Measurements from ENCODE around the gene MYO15B.

MYO15B gene

DNA sequence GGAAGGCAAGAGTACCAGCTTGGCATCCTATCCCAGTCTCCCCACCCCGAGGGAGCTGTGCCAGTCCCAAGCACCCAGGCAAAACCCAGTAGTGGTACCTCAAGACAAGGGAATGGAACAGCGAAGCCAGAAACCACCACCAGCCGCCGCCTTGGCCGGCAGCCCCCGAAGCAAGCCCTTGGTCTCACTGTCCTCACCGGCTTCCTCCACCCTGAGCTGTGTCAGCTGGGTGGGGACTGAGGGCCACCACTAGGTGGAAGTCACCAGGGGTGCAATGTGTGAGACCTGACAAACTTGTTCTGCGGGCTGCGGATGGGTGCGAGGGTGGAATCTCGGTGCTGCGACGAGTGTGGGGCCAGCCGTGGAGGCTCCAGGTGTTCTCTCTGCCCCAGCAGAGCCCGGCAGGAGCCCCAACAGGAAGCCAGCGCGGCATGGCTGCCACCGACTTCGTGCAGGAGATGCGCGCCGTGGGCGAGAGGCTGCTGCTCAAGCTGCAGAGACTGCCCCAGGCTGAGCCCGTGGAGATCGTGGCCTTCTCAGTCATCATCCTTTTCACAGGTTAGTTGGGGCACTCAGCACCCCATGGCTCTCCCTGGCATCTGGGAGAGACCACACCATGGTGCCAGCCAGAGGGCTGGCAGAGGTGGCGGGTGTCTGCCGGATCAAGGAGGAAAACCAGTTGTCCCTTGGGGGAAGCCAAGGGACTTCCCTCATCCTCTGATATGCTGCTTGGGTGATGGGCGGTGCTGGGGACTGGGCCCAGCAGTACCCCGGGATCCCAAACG, 52.4 kb downstream of the MYO15B start:
- Histone ChIP-seq H3K4me2 (ENCODE audit: low read depth, low read length) (no peak overlapping the region), H3K27ac (ENCODE audit: low read length) (no peak overlapping the region), H3F3A (ENCODE audit: insufficient read depth, low read length) (peaks cover 13% of the 10 kb centered on the region), H3K9ac (ENCODE audit: low read length) (no peak overlapping the region), H3K4me3 (ENCODE audit: low read length) (no peak overlapping the region), H3K27me3 (replicated peaks; ENCODE audit: insufficient read depth, low read length) (no peaks in the 10 kb centered on the region), H3K9me3 (replicated peaks; ENCODE audit: insufficient read depth, low read length) (no peaks in the 10 kb centered on the region), H3K36me3 (replicated peaks; ENCODE audit: insufficient read depth, low read length) (no peaks in the 10 kb centered on the region), H3K79me2 (ENCODE audit: low read length) (peaks cover 18% of the 10 kb centered on the region; the same call in 1 of the 2 replicates), H3K9me2 (replicated peaks; ENCODE audit: insufficient read depth, low read length) (no peaks in the 10 kb centered on the region), H3K4me1 (ENCODE audit: low read length) (peaks cover 32% of the 10 kb centered on the region), H2AFZ (ENCODE audit: low read length) (no peak overlapping the region), H4K20me1 (ENCODE audit: insufficient read depth, low read length) (no peaks in the 10 kb centered on the region)
- no peak for DNase-seq
- TF ChIP-seq EZH2 (optimal IDR thresholded peaks at IDR 0.05; ENCODE audit: low read depth, low read length) (no peak), EZH2phosphoT487 (IDR thresholded peaks at IDR 0.05; ENCODE audit: low read length) (no peak), CTCF (IDR thresholded peaks at IDR 0.05; ENCODE audit: low read length) (no peak)

GRCh38 chr17:75640556-75641119, 53.0 kb downstream of the MYO15B start:
- TF ChIP-seq EZH2phosphoT487 (IDR thresholded peaks at IDR 0.05; ENCODE audit: low read length) (no peak), CTCF (IDR thresholded peaks at IDR 0.05; ENCODE audit: low read length) (no peak), EZH2 (optimal IDR thresholded peaks at IDR 0.05; ENCODE audit: low read depth, low read length) (no peak)
- no peak overlapping the region for H3K27ac ChIP-seq (ENCODE audit: low read length)
- H2AFZ ChIP-seq (ENCODE audit: low read length), result no peak overlapping the region
- no peak overlapping the region for H3K9ac ChIP-seq (ENCODE audit: low read length)
- no peaks in the 10 kb centered on the region for H3K36me3 ChIP-seq (replicated peaks; ENCODE audit: insufficient read depth, low read length)
- H3K9me3 ChIP-seq (replicated peaks; ENCODE audit: insufficient read depth, low read length), result no peaks in the 10 kb centered on the region
- no peaks in the 10 kb centered on the region for H3K27me3 ChIP-seq (replicated peaks; ENCODE audit: insufficient read depth, low read length)
- DNase-seq, result no peak
- no peak overlapping the region for H3K4me2 ChIP-seq (ENCODE audit: low read depth, low read length)
- H3K4me3 ChIP-seq (ENCODE audit: low read length), result no peak overlapping the region
- no peaks in the 10 kb centered on the region for H3K9me2 ChIP-seq (replicated peaks; ENCODE audit: insufficient read depth, low read length)
- H3K4me1 ChIP-seq (ENCODE audit: low read length), result peaks cover 37% of the 10 kb centered on the region
- no peaks in the 10 kb centered on the region for H4K20me1 ChIP-seq (ENCODE audit: insufficient read depth, low read length)
- peaks cover 20% of the 10 kb centered on the region for H3F3A ChIP-seq (ENCODE audit: insufficient read depth, low read length)
- H3K79me2 ChIP-seq (ENCODE audit: low read length), result peaks cover 18% of the 10 kb centered on the region; the same call in 1 of the 2 replicates

GRCh38 chr17:75641343-75641742, 53.7 kb downstream of the MYO15B start:
- H3K36me3 ChIP-seq (replicated peaks; ENCODE audit: insufficient read depth, low read length), result no peaks in the 10 kb centered on the region
- H3K9me3 ChIP-seq (replicated peaks; ENCODE audit: insufficient read depth, low read length), result no peaks in the 10 kb centered on the region
- peaks cover 43% of the 10 kb centered on the region for H3K4me1 ChIP-seq (ENCODE audit: low read length)
- H3K79me2 ChIP-seq (ENCODE audit: low read length), result peaks cover 18% of the 10 kb centered on the region; the same call in 1 of the 2 replicates
- no peak overlapping the region for H3K27ac ChIP-seq (ENCODE audit: low read length)
- H3K4me2 ChIP-seq (ENCODE audit: low read depth, low read length), result no peak overlapping the region
- no peak for TF ChIP-seq EZH2 (optimal IDR thresholded peaks at IDR 0.05; ENCODE audit: low read depth, low read length)
- TF ChIP-seq EZH2phosphoT487 (IDR thresholded peaks at IDR 0.05; ENCODE audit: low read length), result no peak
- no peak for TF ChIP-seq CTCF (IDR thresholded peaks at IDR 0.05; ENCODE audit: low read length)
- H3F3A ChIP-seq (ENCODE audit: insufficient read depth, low read length), result peaks cover 27% of the 10 kb centered on the region
- no peak overlapping the region for H2AFZ ChIP-seq (ENCODE audit: low read length)
- H3K9me2 ChIP-seq (replicated peaks; ENCODE audit: insufficient read depth, low read length), result no peaks in the 10 kb centered on the region
- no peaks in the 10 kb centered on the region for H3K27me3 ChIP-seq (replicated peaks; ENCODE audit: insufficient read depth, low read length)
- H4K20me1 ChIP-seq (ENCODE audit: insufficient read depth, low read length), result no peaks in the 10 kb centered on the region
- H3K9ac ChIP-seq (ENCODE audit: low read length), result no peak overlapping the region
- H3K4me3 ChIP-seq (ENCODE audit: low read length), result no peak overlapping the region
- DNase-seq, result no peak

Data from MM.1S (cell line).